HG02970 (cell line): ENCODE results near the gene MAGI3.
"Not testable (repeated sequence)": the region's sequence is repeated elsewhere in the genome, so short reads cannot be mapped to it uniquely, and the experiment has no call there.

Experiments
- ATAC-seq: cut with Tn5 transposase; IDR thresholded peaks from one replicate; pipeline ENCODE4 v1.9.1; 2021; ENCODE audit warnings: mild to moderate bottlenecking, moderate library complexity, moderate number of reproducible peaks; ENCODE audit not compliant: unreplicated experiment, low FRiP score

The MAGI3 gene

GRCh38 chr1:113438505-113439276 lies 48.4 kb downstream of the MAGI3 start:
- ATAC-seq = no peak

DNA sequence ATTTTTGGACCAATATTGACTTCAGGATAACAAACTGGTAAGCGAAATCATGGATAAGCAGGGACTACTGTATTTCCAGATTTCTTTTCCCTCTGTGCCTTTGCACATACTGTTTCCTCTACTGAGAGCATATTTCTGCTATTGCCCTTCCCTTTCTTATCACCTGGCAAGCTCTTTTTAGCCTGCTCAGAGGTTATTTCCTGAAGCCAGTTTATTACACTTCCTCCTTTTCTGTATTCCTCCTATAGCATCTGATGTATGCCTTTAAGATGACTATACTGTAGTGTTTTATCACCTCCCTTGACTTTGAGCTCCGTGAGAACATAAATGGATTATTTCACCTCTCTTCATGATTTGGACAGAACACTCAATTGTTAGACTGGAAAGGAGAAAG lies 49.0 kb downstream of the MAGI3 start:
- ATAC-seq = no peak

DNA sequence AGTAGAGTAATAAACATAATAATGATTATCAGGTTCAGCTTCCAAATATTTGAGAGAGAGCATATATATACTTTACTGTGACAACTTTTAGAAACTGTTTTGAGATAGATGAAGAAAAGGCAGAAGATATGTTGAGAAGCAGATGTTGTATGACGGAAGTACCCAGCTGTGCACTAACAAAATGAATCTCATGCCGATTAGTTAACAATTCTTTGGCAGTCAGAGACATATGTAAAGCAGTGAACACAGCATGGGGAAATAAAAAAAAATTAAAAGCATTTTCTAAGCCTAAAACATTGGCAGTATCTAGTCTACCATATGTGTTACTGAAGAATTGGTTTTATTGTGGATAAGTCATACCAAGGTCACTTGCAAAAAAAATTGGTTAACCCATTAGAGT lies 51.8 kb downstream of the MAGI3 start:
- no peak for ATAC-seq

DNA sequence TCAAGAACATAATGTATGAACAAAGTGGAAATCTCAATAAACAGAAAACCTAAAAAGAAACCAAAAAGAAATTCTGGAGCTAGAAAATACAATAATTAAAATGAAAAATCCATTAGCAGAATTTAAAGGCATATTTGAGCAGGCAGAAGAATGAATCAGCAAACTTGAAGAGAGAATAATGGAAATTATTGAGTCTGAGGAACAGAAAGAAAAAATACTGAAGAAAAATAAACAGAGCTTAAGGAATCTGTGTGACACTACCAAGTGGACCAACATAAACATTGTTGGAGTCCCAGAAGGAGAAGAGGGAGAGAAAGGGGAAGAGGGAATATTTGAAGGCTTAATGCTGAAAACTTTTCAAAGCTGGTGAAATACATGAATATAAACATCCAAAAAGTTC lies 54.5 kb downstream of the MAGI3 start:
- ATAC-seq = no peak

DNA sequence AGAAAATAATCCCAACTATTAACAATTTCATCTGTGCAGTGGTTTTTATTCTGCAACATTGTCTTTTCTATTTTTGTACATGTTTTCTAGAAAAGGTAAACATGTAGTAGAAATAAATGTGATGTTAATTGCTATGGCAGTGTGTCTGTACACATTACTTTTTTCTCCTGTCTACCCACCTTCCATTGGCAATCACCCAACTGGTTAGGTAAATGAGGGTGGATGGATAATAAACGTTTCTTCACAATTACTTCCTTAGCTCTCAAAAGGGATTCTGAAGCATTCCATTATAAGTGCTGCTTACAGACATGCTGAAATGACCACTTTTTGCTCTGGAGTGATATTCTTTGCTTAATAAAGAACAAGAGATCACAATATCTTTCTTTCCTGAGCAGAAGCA lies 61.4 kb downstream of the MAGI3 start:
- ATAC-seq = no peak

GRCh38 chr1:113452921-113453770 lies 62.8 kb downstream of the MAGI3 start:
- ATAC-seq = no peak

- no peak for ATAC-seq
These were observed 63.4 kb downstream of the MAGI3 start for GRCh38 chr1:113453771-113454083.

- no peak for ATAC-seq
These were observed 65.1 kb downstream of the MAGI3 start for GRCh38 chr1:113455374-113455773.

GRCh38 chr1:113456967-113457366 lies 66.7 kb downstream of the MAGI3 start:
- no peak for ATAC-seq

DNA sequence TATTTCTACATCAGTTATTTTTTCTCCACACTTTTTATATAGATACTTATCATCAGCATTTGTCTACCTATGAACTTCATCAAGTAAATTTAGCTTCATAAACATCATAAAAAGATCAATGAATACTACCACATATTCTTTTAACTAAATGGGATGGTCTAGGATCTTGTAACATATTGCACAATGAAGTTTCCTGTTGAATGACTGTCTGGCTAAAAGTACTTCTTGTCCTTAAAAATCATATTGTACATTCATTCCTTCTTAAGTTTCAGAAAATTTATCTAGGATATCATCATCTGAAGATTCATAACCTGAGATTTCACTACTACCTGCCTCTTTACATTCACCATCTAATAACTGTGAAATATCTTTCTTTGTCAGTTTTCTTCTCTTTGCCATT lies 69.0 kb downstream of the MAGI3 start:
- no peak for ATAC-seq

GRCh38 chr1:113467991-113468390 lies 77.7 kb downstream of the MAGI3 start:
- ATAC-seq = no peak

GRCh38 chr1:113478427-113479195 lies 88.3 kb downstream of the MAGI3 start:
- ATAC-seq = not testable (repeated sequence)

DNA sequence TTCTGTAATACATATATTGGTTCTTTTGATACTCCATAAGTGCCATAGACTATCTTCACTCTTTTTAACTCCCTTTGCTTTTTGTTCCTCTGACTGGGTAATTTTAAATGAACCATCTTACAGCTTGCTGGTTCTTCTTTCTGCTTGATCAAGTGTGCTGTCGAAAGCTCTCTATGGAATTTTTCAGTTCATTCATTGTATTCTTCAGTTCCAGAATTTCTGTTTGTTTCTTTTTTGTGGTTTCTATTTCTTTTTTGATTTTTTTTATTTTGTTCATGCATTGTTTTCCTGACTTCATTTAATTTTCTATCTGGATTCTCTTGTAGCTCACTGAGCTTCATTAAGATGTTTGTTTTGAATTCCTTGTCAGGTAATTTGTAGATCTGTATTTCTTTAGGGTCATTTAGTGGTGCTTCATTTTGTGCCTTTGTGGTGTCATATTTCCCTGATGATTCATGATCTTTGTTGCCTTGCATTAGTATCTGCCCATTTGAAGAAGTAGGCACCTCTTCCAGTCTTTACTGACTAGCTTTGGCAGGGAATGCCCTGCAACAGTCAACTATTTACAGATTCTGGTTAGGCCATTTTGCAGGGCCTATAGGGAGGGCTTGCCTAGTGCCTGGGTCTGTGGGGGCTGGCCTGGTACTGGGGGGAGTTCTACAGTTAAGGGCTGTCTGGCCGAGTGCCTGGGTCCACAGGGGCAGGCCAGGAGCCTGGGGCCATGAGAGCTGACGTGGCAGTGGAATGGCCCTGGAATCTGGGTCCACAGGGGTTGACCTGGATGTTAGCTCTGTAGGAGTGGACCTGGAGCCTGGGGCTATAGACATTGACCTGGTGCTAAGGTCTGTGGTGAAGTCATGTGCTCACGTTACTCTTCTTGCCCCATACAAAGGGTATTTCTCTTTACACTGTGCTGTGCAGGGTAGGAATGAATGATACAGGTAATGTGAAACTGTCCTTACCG lies 89.7 kb downstream of the MAGI3 start:
- no peak for ATAC-seq

DNA sequence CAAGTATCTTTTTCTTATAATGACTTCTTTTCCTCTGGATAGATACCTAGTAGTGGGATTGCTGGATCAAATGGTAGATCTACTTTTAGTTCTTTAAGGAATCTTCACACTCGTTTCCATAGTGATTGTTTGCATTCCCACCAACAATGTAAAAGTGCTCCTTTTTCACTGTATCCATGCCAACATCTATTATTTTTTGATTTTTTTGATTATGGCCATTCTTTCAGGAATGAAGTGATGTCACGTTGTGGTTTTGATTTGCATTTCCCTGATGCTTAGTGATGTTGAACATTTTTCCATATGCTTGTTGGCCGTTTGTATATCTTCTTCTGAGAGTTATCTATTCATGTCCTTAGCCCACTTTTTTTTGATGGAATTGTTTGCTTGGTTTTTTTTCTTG lies 94.8 kb downstream of the MAGI3 start:
- not testable (repeated sequence) for ATAC-seq

- ATAC-seq = no peak
These were observed 98.4 kb downstream of the MAGI3 start for GRCh38 chr1:113488576-113489177.

- ATAC-seq = no peak
These were observed 100.1 kb downstream of the MAGI3 start for GRCh38 chr1:113490384-113490783.

- ATAC-seq = no peak
These were observed 103.2 kb downstream of the MAGI3 start for GRCh38 chr1:113493533-113493932.

GRCh38 chr1:113505357-113505756 lies 115.0 kb downstream of the MAGI3 start:
- ATAC-seq = no peak

GRCh38 chr1:113507552-113508214 lies 117.4 kb downstream of the MAGI3 start:
- no peak for ATAC-seq
